ENCODE results near the gene TLE2.
"Not testable (repeated sequence)": the region's sequence is repeated elsewhere in the genome, so short reads cannot be mapped to it uniquely, and the experiment has no call there.

Gene TLE2

DNA sequence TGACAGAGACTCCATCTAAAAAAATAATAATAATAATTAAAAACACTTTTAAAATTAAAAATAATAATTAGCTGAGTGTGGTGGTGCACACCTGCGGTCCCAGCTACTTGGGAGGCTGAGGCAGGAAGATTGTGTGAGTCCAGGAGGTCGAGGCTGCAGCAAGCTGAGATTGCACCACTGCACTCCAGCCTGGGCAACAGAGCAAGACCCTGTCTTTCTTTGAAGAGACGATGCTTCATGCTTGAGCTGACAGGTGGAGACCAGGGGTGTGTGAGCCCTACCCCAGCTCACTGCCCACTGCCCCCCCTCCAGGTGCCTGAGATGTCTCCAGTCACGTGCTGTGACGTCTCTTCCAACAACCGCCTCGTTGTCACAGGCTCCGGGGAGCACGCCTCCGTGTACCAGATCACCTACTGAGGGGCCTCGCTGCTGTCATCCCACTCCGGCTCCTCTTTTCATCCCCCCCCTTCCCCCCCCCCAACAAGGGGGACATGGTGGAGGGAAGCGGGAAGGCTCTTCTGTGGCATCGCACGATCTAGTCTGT lies 34.4 kb downstream of the TLE2 start:
- no peak for DNase-seq (ENCODE audit: low spot score)
- in situ Hi-C loops (cut with MboI; ENCODE audit: low pct_unique_long_range_greater_than_20kb, low sequenced_read_pairs, unreplicated experiment): no loop called here
- TF ChIP-seq, protein P1, sequence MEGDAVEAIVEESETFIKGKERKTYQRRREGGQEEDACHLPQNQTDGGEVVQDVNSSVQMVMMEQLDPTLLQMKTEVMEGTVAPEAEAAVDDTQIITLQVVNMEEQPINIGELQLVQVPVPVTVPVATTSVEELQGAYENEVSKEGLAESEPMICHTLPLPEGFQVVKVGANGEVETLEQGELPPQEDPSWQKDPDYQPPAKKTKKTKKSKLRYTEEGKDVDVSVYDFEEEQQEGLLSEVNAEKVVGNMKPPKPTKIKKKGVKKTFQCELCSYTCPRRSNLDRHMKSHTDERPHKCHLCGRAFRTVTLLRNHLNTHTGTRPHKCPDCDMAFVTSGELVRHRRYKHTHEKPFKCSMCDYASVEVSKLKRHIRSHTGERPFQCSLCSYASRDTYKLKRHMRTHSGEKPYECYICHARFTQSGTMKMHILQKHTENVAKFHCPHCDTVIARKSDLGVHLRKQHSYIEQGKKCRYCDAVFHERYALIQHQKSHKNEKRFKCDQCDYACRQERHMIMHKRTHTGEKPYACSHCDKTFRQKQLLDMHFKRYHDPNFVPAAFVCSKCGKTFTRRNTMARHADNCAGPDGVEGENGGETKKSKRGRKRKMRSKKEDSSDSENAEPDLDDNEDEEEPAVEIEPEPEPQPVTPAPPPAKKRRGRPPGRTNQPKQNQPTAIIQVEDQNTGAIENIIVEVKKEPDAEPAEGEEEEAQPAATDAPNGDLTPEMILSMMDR (IDR thresholded peaks at IDR 0.05; ENCODE audit: extremely low read depth, insufficient read depth, missing control alignments): no peak

DNA sequence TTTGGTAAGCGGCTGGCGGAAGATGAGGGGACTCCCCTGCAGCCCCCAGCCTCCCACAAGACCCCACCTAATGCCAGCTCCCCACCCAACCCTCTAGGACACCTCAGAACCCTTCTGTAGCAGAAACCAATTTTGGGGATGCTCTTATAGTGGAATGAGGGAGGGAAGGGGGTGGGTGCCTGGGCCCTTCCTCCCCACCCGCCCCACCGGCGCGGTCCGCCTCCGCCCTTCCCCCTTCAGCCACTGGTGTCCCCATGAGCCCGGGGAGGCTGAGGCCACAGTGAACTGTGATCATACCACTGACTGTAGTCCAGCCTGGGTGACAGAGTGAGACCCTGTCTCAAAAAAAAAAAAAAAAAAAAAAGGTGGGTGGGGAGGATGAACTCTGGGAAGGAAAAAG lies 35.5 kb downstream of the TLE2 start:
- no peak for DNase-seq (ENCODE audit: low spot score)

DNA sequence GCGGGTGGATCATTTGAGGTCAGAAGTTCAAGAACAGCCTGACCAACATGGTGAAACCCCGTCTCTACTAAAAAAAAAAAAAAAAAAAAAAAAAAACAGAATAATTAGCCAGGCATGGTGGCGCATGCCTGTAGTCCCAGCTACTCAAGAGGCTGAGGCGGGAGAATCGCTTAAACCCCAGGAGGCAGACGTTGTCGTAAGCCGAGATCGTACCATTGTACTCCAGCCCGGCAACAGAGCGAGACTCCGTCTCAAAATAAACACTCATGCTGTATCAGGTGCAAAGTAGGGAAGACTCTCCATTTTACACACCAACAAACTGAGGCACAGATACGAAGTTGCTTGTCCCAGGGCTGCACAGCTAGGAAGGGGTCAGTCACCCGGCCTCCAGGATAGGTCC lies 36.1 kb downstream of the TLE2 start:
- in situ Hi-C loops (cut with MboI; ENCODE audit: low pct_unique_long_range_greater_than_20kb, low sequenced_read_pairs, unreplicated experiment): no loop called here
- TF ChIP-seq, protein P1 (IDR thresholded peaks at IDR 0.05; ENCODE audit: extremely low read depth, insufficient read depth, missing control alignments): no peak

More for the DNA sequence above, 35.5 kb downstream of the TLE2 start:
- in situ Hi-C loops (cut with MboI; ENCODE audit: low pct_unique_long_range_greater_than_20kb, low sequenced_read_pairs, unreplicated experiment): no loop called here
- TF ChIP-seq, protein P1 (IDR thresholded peaks at IDR 0.05; ENCODE audit: extremely low read depth, insufficient read depth, missing control alignments): no peak

DNA sequence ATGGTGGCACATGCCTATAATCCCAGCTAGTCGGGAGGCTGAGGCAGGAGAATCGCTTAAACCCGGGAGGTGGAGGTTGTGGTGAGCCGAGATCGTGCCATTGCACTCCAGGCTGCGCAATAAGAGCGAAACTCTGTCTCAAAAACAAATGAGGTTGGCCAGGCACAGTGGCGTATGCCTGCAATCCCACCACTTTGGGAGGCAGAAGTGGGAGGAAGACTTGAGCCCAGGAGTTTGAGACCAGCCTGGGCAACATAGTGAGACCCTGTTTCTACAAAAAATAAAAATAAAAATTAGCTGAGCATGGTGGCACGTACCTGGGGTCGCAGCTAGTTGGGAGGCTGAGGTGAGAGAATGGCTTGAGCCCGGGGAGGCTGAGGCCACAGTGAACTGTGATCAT lies 36.7 kb downstream of the TLE2 start:
- DNase-seq (ENCODE audit: low spot score); in situ Hi-C loops (cut with MboI; ENCODE audit: low pct_unique_long_range_greater_than_20kb, low sequenced_read_pairs, unreplicated experiment): not testable (repeated sequence)

More for the DNA sequence above, 36.1 kb downstream of the TLE2 start:
- DNase-seq (ENCODE audit: low spot score): no peak

DNA sequence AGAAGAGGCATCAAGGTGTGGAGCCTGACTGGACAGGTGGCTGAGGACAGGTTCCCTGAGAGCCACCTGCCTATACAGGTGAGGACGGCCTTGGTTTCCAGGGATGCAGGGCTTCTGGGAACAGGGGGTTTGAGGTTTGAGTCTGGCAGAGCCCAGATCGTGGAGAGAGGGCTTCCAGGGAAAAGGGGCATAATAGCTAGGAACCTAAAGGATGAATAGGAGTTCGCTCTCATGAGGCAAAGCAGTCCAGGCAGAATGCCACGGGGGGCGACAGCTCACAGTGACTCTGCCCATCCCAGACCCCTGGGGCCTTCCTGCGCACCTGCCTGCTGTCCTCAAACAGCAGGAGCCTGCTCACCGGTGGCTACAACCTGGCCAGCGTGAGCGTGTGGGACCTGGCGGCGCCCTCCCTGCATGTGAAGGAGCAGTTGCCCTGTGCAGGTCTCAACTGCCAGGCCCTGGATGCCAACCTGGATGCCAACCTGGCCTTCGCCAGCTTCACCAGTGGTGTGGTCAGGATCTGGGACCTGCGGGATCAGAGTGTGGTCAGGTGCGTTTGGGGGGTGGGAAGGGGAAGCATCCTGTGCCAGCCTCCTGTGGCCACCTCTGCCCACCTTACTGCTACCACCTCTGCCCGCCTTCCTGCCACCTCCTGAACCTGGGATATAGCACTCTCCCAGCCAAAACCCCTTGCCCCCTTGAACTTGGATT lies 39.7 kb downstream of the TLE2 start:
- in situ Hi-C loops (cut with MboI; ENCODE audit: low pct_unique_long_range_greater_than_20kb, low sequenced_read_pairs, unreplicated experiment): no loop called here
- DNase-seq (ENCODE audit: low spot score): no peak
- TF ChIP-seq, protein P1 (IDR thresholded peaks at IDR 0.05; ENCODE audit: extremely low read depth, insufficient read depth, missing control alignments): no peak

DNA sequence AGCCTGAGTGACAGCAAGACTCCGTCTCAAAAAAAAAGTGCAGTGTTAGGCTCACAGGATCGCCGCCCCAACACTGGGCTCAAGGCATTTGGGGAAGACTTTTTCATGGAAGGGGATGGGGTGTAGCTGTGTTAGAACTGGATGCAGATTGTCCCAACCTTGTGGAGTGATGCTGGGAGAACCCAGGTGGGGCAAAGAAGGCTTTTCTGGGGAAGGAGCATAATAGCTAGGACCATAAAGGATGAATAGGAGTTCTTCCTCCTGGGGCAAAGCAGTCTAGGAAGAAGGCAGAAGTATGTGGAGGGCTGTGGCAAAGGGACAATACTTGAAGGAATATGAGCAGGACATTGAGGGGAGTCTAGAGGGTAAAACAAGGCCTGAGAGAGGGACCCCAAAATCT lies 40.5 kb downstream of the TLE2 start:
- TF ChIP-seq, protein P1 (IDR thresholded peaks at IDR 0.05; ENCODE audit: extremely low read depth, insufficient read depth, missing control alignments): no peak
- DNase-seq (ENCODE audit: low spot score): no peak
- in situ Hi-C loops (cut with MboI; ENCODE audit: low pct_unique_long_range_greater_than_20kb, low sequenced_read_pairs, unreplicated experiment): no loop called here

DNA sequence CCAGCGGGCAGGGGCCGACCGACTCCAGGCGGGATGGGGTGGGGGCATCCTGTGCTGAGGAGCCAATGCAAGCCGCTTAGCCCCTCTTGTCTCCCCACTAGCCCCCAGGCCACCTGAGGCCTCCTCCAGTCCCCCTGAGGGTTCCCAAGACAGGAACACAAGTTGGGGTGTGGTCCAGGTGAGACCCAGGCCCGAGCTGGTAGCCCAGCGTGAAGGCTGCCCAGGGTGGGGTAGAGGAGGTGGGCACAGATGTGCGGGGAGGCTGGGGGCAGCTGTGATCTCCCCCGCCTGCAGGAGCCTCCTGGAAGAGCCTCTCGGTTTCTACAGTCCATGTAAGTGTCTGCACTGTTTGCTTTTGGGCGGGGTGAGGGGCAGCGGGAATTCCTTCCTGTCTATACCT lies 41.3 kb downstream of the TLE2 start:
- TF ChIP-seq, protein P1 (IDR thresholded peaks at IDR 0.05; ENCODE audit: extremely low read depth, insufficient read depth, missing control alignments): no peak
- in situ Hi-C loops (cut with MboI; ENCODE audit: low pct_unique_long_range_greater_than_20kb, low sequenced_read_pairs, unreplicated experiment): no loop called here
- no peak for DNase-seq (ENCODE audit: low spot score)
